ENCODE data around the gene ABTB2.

Gene ABTB2

GRCh38 chr11:34357701-34358257 lies at the start of gene ABTB2:
Gene ABTB2 (minus strand): TSS chr11:34358010.
- DNase-seq (ENCODE audit: low spot score) = peak; percentile 97
- TF ChIP-seq CTCF (IDR thresholded peaks at IDR 0.05; ENCODE audit: extremely low read depth, missing control alignments) = no peak

DNA sequence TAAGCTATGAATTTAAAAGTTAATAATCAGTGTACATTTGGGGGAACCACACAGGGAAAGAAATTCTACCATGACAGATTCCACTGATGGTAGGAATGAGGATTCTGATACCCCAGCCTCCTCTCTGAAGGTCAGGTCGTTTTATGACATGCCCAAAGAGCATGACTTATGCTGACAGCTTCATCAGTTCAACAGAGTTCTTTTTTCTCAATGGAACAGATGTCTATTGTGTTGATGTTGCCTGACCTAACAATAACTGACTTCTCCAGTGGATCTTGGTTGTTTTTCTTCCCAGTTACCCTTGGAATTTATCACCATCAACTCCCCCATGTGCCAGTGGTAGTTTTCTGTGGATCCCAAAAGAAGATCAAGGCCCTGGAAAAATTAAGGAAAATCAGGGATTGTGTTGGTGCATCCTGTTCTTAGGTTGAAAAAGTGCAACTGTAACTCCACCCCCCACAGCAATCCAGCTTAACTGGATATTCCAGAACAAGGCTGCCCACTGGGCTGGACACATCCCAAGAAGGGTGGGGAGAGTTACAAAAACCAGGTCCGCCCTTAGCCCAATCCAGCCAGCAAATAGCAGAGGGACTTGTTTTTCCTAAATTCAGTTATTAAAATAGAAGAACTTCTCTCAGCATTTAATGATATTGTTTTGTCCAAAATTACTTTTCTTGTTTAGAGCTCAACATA lies 49.5 kb upstream of the ABTB2 start:
- TF ChIP-seq CTCF (IDR thresholded peaks at IDR 0.05; ENCODE audit: extremely low read depth, missing control alignments) = no peak
- no peak for DNase-seq (ENCODE audit: low spot score)

DNA sequence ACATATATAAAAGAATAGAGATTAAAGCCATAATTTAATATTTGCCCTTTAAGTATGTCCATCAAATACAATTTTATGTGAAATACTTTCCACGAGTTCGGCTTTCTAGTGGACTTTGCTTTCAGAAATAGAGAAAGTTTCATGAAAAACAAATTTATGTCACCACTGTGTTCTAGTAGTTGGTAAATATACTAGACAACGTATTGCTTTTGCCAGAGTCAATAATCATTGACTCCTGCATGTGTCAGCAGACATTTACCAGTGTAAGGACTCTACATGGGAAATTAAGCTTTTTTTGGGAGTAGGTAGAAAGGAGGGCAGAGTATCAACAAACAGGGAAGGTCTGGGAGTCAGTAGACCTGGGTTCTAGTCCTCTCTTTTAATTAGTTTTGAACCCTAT lies 48.6 kb upstream of the ABTB2 start:
- DNase-seq (ENCODE audit: low spot score) = no peak
- TF ChIP-seq CTCF (IDR thresholded peaks at IDR 0.05; ENCODE audit: extremely low read depth, missing control alignments) = no peak

DNA sequence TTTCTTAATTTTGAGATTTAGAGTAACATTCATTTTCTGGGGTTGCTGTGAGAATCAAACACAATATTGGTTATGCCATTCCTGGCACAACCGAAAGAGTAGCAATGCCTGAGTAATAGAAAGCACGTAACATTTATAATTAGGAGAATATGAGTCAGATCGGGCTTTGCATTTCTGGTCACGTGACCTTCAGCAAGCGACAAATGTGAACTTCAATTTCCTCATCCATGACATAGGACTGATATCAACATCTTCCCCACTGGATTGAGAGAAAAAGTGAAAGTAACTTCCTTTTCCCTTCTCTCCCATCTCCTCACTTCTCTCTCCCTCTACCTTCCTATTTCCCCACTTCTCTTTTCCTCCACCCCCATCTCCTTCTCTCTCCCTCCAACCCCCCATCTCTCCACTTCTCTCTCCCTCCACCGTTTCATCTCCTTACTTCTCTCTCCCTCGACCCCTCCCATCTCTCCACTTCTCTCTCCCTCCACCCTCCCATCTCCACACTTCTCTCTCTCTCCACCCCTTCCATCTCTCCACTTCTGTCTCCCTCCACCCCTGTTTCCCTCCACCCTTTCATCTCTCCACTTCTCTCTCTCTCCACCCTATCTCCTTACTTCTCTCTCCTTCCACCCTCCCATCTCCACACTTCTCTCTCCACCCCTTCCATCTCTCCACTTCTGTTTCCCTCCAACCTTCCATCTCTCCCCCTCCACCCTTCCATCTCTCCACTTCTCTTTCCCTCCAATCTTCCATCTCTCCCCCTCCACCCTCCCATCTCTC lies 47.5 kb upstream of the ABTB2 start:
- peak; percentile 11 for DNase-seq (ENCODE audit: low spot score)
- TF ChIP-seq CTCF (IDR thresholded peaks at IDR 0.05; ENCODE audit: extremely low read depth, missing control alignments) = no peak

GRCh38 chr11:34404280-34404679 lies 46.5 kb upstream of the ABTB2 start:
- no peak for TF ChIP-seq CTCF (IDR thresholded peaks at IDR 0.05; ENCODE audit: extremely low read depth, missing control alignments)
- no peak for DNase-seq (ENCODE audit: low spot score)

DNA sequence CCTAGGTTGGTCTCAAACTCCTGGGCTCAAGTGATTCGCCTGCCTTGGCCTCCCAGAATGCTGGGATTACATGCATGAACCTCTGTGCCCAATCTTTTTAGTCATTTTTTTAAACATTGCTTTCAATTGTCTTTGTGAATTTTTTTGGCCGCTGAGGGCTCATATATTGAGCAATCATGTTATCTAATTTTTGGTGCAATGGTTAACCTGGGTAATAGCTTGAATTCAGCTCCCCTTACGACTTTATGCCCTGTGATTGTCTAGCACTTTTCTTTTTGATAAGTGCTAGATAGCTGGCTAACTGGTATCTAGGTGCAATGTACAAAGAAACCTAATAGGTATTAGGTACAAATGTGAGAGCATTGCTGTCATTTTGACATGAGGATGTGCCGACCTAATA lies 45.6 kb upstream of the ABTB2 start:
- no peak for TF ChIP-seq CTCF (IDR thresholded peaks at IDR 0.05; ENCODE audit: extremely low read depth, missing control alignments)
- no peak for DNase-seq (ENCODE audit: low spot score)

DNA sequence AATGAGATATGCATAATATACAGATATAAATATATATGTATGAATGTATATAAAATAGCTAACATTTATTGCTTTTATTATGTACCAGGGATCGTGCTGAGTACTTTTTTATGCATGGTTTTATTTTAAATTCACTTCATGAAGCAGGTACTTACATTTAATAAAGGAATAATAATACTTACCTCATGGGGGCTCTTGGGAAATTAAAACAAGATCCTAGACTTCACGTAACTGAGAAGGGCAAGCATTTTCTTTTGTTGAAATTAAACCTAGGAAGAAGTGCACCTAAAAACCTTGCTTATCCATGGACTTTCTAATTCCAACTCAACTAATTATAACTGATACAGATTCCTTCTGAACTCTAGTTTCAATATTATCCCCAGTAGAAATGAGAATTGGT lies 40.0 kb upstream of the ABTB2 start:
- no peak for DNase-seq (ENCODE audit: low spot score)
- no peak for TF ChIP-seq CTCF (IDR thresholded peaks at IDR 0.05; ENCODE audit: extremely low read depth, missing control alignments)

All from GM20000 (cell line).